LHCN-M2 (cell line): ENCODE measurements around the gene MBD6. TPM values are rescaled to one million over a fixed set of nuclear protein-coding genes. Genes with fewer than 3 reads are reported as not detected.
A peak's percentile ranks its signal among the peaks of the same experiment; 100 is the strongest.

Experiments
- DNase-seq: peaks from one replicate; pipeline ENCODE4 v3.0.0-alpha.2; 2012; ENCODE audit warnings: low read depth
- total RNA-seq: library from RNA; depleted of rRNA; stranded (reverse); fragments of >200 nt; gene quantifications from 2 replicates; pipeline ENCODE4 v1.2.3, GENCODE V29; 2014; rRNA removed

Gene MBD6
- total RNA-seq, 1 experiment from 2014 or later, result 7.5 TPM

DNA sequence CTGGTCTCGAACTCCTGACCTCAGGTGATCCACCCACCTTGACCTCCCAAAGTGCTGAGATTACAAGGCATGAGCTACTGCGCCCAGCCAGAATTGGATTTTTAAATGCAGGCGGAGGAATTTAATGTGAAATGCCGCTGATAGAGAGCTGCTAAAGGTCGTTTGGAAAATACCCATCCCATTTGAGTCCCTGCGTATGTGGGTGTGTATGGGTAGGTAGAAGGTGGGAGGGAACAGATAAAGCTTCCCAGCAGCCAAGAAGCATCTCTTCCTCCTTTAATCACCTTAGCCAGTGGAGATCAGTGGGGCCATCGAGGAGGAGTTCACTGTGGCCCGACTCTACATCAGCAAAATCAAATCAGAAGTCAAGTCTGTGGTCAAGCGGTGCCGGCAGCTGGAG lies 52.2 kb downstream of the MBD6 start:
- no peak for DNase-seq

DNA sequence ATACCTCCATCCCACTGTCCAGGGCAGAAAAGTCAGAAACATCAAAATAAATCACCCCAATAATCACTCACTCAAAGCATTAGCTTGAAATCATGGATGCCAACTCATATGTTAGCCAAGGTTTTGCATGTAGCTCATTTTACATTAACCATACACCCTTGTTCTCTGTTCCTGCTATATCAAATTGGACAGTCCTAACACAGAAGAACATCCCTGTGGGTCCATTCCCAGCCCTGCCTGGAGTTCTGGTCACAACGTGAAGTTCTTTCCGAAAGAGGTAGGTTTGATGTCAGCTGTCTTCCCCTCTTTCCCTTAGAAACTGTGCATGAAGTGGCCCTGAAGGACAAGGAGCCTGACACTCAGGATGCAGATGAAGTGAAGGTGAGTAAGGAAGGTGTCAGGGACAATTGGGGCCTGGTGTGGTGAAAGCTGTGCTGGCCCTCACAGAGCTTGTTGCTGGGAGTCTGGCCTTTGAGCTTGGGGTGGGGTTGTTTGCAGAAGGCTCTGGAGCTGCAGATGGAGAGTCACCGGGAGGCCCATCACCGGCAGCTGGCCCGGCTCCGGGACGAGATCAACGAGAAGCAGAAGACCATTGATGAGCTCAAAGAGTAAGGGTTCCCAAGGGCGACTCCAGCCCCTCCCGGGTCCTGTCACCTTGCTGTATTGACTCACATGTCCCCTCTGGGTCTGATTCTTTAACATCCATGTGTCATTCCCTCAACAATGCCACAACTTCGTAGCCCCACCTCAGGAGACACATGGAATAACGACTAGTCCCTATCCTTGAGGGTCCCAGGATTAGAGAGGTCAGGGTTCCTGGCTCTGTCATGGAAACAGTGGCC lies 53.4 kb downstream of the MBD6 start:
- DNase-seq, result no peak

DNA sequence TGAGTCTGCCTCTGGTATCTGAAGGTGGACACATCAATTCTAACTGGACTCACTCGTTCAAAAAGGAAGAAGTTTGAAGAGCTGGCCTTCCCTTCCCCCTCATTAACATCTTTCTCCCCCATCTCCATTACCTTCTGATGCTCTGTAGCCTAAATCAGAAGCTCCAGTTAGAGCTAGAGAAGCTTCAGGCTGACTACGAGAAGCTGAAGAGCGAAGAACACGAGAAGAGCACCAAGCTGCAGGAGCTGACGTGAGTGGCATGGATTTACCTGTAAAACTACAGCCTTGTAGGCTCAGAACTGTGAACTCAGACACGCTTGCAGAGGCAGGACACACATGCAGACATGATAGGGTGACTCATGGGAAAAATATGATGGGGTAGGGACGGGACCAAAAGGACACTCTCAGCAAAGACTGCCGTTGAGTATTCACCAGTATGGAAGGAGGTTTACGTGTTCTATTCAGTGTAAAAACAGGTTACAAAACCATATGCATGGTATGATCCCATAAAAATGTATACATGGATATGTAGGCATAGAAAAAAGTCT lies 54.1 kb downstream of the MBD6 start:
- peak; percentile 12 for DNase-seq

DNA sequence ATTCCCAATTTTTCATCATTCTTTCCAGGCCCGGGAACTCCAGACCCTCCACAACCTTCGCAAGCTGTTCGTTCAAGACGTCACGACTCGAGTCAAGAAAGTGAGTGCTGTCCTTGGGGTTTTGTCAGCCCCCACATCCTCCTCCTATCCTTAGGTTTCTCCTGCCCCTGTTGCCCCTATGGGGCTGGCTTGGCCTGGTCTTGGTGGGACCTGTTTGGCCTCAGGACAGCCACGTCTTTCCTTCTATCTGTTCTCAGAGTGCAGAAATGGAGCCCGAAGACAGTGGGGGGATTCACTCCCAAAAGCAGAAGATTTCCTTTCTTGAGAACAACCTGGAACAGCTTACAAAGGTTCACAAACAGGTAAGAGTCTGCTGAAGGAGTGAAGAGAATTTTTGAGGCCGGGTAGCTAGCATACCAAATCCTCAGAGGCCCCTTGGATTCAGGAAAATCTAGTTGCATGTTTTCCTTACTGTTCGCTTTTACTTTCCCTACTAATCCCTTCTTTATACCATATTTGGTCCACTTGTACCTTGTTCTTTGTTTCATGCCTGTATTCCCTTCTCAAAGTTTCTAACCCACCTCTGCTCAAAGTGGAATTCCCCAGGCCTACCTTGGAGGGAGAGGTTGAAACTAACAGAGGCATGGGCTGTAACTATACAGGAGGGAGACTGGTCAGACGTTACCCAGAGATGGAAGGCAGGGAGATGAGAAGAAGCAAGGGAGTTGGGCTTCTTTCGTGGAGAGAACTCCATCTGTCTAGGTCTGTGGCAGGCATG lies 55.5 kb downstream of the MBD6 start:
- DNase-seq, result no peak

DNA sequence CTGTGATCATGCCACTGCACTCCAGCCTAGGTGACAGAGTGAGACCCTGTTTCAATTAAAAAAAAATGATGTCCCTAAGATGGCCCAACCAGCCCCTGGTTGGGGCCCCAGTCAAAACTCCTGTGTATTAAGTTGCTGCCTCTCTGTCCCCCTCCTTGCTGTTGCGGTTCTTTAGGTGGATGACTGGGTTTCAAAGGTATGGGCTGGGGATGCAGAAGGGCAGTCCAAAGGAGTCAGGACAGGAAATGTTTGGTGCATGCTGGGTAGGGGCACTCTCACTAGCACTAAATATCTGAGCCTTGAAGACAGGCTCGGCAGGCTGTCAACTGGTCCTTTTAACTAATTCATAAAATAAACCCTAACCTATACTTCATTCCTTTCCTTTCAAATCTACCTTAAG lies 56.4 kb downstream of the MBD6 start:
- no peak for DNase-seq

Other genes with a start within 250 kb of the MBD6 start
- 16.5 and 16.6 TPM in 2 replicates for gene R3HDM2, start 91.8 kb upstream of the MBD6 start, total RNA-seq
- not detected in 2 replicates for gene INHBC, start 88.0 kb upstream of the MBD6 start, total RNA-seq
- 0.26 and 0.40 TPM in 2 replicates for gene INHBE, start 67.5 kb upstream of the MBD6 start, total RNA-seq
- gene GLI1, start 63.0 kb upstream of the MBD6 start, total RNA-seq, result 1.1 and 1.2 TPM in 2 replicates
- gene ARHGAP9, start 43.0 kb upstream of the MBD6 start, total RNA-seq, result 0.23 TPM in 1 of 2 replicates, not detected in the other
- gene MARS1, start 34.8 kb upstream of the MBD6 start, total RNA-seq, result 80.1 and 92.7 TPM in 2 replicates
- gene DDIT3, start 2.3 kb upstream of the MBD6 start, total RNA-seq, result 15.3 and 15.7 TPM in 2 replicates
- gene DCTN2, start 24.4 kb downstream of the MBD6 start, total RNA-seq, result 177 and 202 TPM in 2 replicates
- gene KIF5A, start 27.2 kb downstream of the MBD6 start, total RNA-seq, result 0.06 TPM in 1 of 2 replicates, not detected in the other
- gene PIP4K2C, start 68.4 kb downstream of the MBD6 start, total RNA-seq, result 19.1 and 23.3 TPM in 2 replicates
- gene DTX3, start 82.0 kb downstream of the MBD6 start, total RNA-seq, result 19.3 and 22.0 TPM in 2 replicates
- 13.8 and 14.6 TPM in 2 replicates for gene ARHGEF25, start 88.6 kb downstream of the MBD6 start, total RNA-seq
- gene B4GALNT1, start 110.4 kb downstream of the MBD6 start, total RNA-seq, result 2.8 and 4.9 TPM in 2 replicates
- 184 and 214 TPM in 2 replicates for gene OS9, start 171.3 kb downstream of the MBD6 start, total RNA-seq
- 0.26 and 0.29 TPM in 2 replicates for gene AGAP2, start 215.9 kb downstream of the MBD6 start, total RNA-seq
- gene TSPAN31, start 222.2 kb downstream of the MBD6 start, total RNA-seq, result 67.3 and 87.6 TPM in 2 replicates
- gene CDK4, start 229.5 kb downstream of the MBD6 start, total RNA-seq, result 277 and 330 TPM in 2 replicates
- 4.4 and 6.3 TPM in 2 replicates for gene MARCHF9, start 232.3 kb downstream of the MBD6 start, total RNA-seq
- gene CYP27B1, start 244.3 kb downstream of the MBD6 start, total RNA-seq, result 0.90 and 0.98 TPM in 2 replicates
- gene METTL1, start 249.3 kb downstream of the MBD6 start, total RNA-seq, result 13.5 and 15.1 TPM in 2 replicates
- 3.0 and 3.5 TPM in 2 replicates for gene EEF1AKMT3, start 249.8 kb downstream of the MBD6 start, total RNA-seq